Mesenchymal stem cell (in vitro differentiated cells and primary cell): ENCODE results near the gene DNHD1.

Experiments
- DNase-seq: peaks from one replicate; pipeline ENCODE4 v3.0.0-alpha.2; 2013
- H2AFZ ChIP-seq: one replicate; pipeline ENCODE4 v1.6.1; 2013; ENCODE audit warnings: low read depth, mild to moderate bottlenecking, control low read depth, inconsistent platforms, low read length, moderate library complexity
- H2AK5ac ChIP-seq: 2 replicates; pipeline ENCODE4 v1.6.1; 2013; ENCODE audit warnings: low read length, moderate library complexity, mild to moderate bottlenecking, inconsistent platforms; ENCODE audit not compliant: severe bottlenecking
- H2BK120ac ChIP-seq: one replicate; pipeline ENCODE4 v1.6.1; 2013; ENCODE audit warnings: low read depth, mild to moderate bottlenecking, inconsistent platforms, low read length, moderate library complexity
- H2BK12ac ChIP-seq, 2 experiments: one replicate each; pipeline ENCODE4 v1.6.1; 2013; ENCODE audit warnings: inconsistent platforms in 2 of 2, low read length in 2 of 2, mild to moderate bottlenecking in 2 of 2, moderate library complexity in 2 of 2, control low read depth in 1 of 2
- H2BK15ac ChIP-seq: one replicate; pipeline ENCODE4 v1.6.1; 2013; ENCODE audit warnings: mild to moderate bottlenecking, low read depth, inconsistent platforms; ENCODE audit not compliant: poor library complexity, severe bottlenecking
- H2BK5ac ChIP-seq: 2 replicates; pipeline ENCODE4 v1.6.1; 2013; ENCODE audit warnings: low read depth, mild to moderate bottlenecking, low read length, control low read depth, inconsistent platforms; ENCODE audit not compliant: poor library complexity, severe bottlenecking
- H3K14ac ChIP-seq, 2 experiments: one replicate each; pipeline ENCODE4 v1.6.1; 2013; ENCODE audit warnings: inconsistent platforms in 2 of 2, low read length in 2 of 2, control low read depth in 1 of 2, mild to moderate bottlenecking in 1 of 2, moderate library complexity in 1 of 2
- H3K18ac ChIP-seq, 2 experiments: one replicate each; pipeline ENCODE4 v1.6.1; 2013; ENCODE audit warnings: inconsistent platforms in 2 of 2, low read length in 2 of 2, control low read depth in 1 of 2, low read depth in 1 of 2, mild to moderate bottlenecking in 1 of 2
- H3K23ac ChIP-seq, 2 experiments: one replicate each; pipeline ENCODE4 v1.6.1; 2013; ENCODE audit warnings: inconsistent platforms in 2 of 2, low read length in 2 of 2, mild to moderate bottlenecking in 2 of 2, moderate library complexity in 2 of 2, control low read depth in 1 of 2
- H3K27ac ChIP-seq: 2 replicates; pipeline ENCODE4 v1.5.1; 2013; ENCODE audit warnings: mild to moderate bottlenecking, moderate library complexity, low read length, control low read depth, inconsistent platforms; ENCODE audit not compliant: poor library complexity, severe bottlenecking
- H3K27me3 ChIP-seq, 2 experiments: 2 replicates each; pipeline versions ENCODE4 v1.6.1 to v1.7.0; 2013; ENCODE audit warnings: low read length in 2 of 2, mild to moderate bottlenecking in 2 of 2, moderate library complexity in 2 of 2, control low read depth in 1 of 2, inconsistent platforms in 1 of 2; ENCODE audit not compliant: control insufficient read depth in 1 of 2, insufficient read depth in 1 of 2
- H3K36me3 ChIP-seq, 2 experiments: 2 replicates each; pipeline versions ENCODE4 v1.6.1 to v1.7.0; 2013; ENCODE audit warnings: low read length in 2 of 2, control low read depth in 1 of 2, inconsistent platforms in 1 of 2, low read depth in 1 of 2, mild to moderate bottlenecking in 1 of 2; ENCODE audit not compliant: insufficient read depth in 2 of 2, control insufficient read depth in 1 of 2
- H3K4ac ChIP-seq, 2 experiments: one replicate each; pipeline ENCODE4 v1.6.1; 2013; ENCODE audit warnings: inconsistent platforms in 2 of 2, low read length in 2 of 2, mild to moderate bottlenecking in 2 of 2, moderate library complexity in 2 of 2, control low read depth in 1 of 2, low read depth in 1 of 2
- H3K4me1 ChIP-seq: 2 replicates; pipeline ENCODE4 v1.6.1; 2013; ENCODE audit warnings: low read depth, low read length, control low read depth; ENCODE audit not compliant: control insufficient read depth, insufficient read depth
- H3K4me2 ChIP-seq: 2 replicates; pipeline ENCODE4 v1.6.1; 2013; ENCODE audit warnings: low read length, mild to moderate bottlenecking, inconsistent platforms; ENCODE audit not compliant: poor library complexity, severe bottlenecking
- H3K4me3 ChIP-seq, 2 experiments: 2 replicates each; pipeline versions ENCODE4 v1.5.1 to v1.7.0; 2013; ENCODE audit warnings: low read length in 2 of 2, mild to moderate bottlenecking in 2 of 2, control low read depth in 1 of 2, low read depth in 1 of 2; ENCODE audit not compliant: insufficient read depth in 1 of 2
- H3K79me1 ChIP-seq: replicated peaks from 2 replicates; pipeline ENCODE4 v1.6.1; 2013; ENCODE audit warnings: mild to moderate bottlenecking, control low read depth, low read length, inconsistent platforms; ENCODE audit not compliant: poor library complexity, severe bottlenecking
- H3K9ac ChIP-seq: 2 replicates; pipeline ENCODE4 v1.7.0; 2013; ENCODE audit warnings: mild to moderate bottlenecking, low read length, moderate library complexity
- H3K9me3 ChIP-seq: 2 replicates; pipeline ENCODE4 v1.7.0; 2013; ENCODE audit warnings: mild to moderate bottlenecking, low read length; ENCODE audit not compliant: control insufficient read depth
- H4K8ac ChIP-seq: one replicate; pipeline ENCODE4 v1.6.1; 2013; ENCODE audit warnings: inconsistent platforms, mild to moderate bottlenecking, low read length, moderate library complexity
- H4K91ac ChIP-seq: one replicate; pipeline ENCODE4 v1.6.1; 2013; ENCODE audit warnings: mild to moderate bottlenecking, low read length, inconsistent platforms
- WGBS: methylation state at CpG from one replicate; pipeline ENCODE4 v1.1.7; 2013; ENCODE audit warnings: mixed read lengths; 5-methylcytosine and 5-hydroxymethylcytosine counted together

DNHD1 gene

GRCh38 chr11:6571434-6572008 lies 74.4 kb downstream of the DNHD1 start:
- H4K8ac ChIP-seq, result no peak overlapping the region
- no peak overlapping the region for H3K9ac ChIP-seq
- no peak overlapping the region for H2AK5ac ChIP-seq
- no peaks in the 10 kb centered on the region for H3K9me3 ChIP-seq
- H3K18ac ChIP-seq, result no peak overlapping the region
- no peak overlapping the region for H3K27ac ChIP-seq
- peaks cover 5% of the 10 kb centered on the region for H3K4me1 ChIP-seq
- no peak overlapping the region for H3K4ac ChIP-seq
- H3K4me3 ChIP-seq, result no peak overlapping the region
- peak overlapping the region in 1 of 2 experiments; percentile 5 for H3K14ac ChIP-seq
- H2AFZ ChIP-seq, result no peak overlapping the region
- H3K27me3 ChIP-seq, result no peaks in the 10 kb centered on the region
- DNase-seq, result no peak
- no peak overlapping the region for H2BK120ac ChIP-seq
- no peak overlapping the region for H2BK5ac ChIP-seq
- 91% methylated on average over 22 of the region's 22 CpGs for WGBS
- H3K79me1 ChIP-seq, result peaks cover 4% of the 10 kb centered on the region
- no peak overlapping the region for H2BK15ac ChIP-seq
- no peak overlapping the region for H3K23ac ChIP-seq
- peak overlapping the region; percentile 62 for H4K91ac ChIP-seq
- peaks cover 8 to 29% of the 10 kb centered on the region in 2 experiments for H3K36me3 ChIP-seq
- H2BK12ac ChIP-seq, result no peak overlapping the region
- no peak overlapping the region for H3K4me2 ChIP-seq

GRCh38 chr11:6572215-6572614 lies 75.1 kb downstream of the DNHD1 start:
- no peak overlapping the region for H2AK5ac ChIP-seq
- no peak overlapping the region for H2BK12ac ChIP-seq
- H2BK5ac ChIP-seq, result no peak overlapping the region
- H2AFZ ChIP-seq, result no peak overlapping the region
- H4K91ac ChIP-seq, result no peak overlapping the region
- H3K79me1 ChIP-seq, result peaks cover 4% of the 10 kb centered on the region
- H3K14ac ChIP-seq, result no peak overlapping the region
- H3K9ac ChIP-seq, result no peak overlapping the region
- peaks cover 4 to 22% of the 10 kb centered on the region in 2 experiments for H3K36me3 ChIP-seq
- H2BK15ac ChIP-seq, result no peak overlapping the region
- WGBS, result 100% methylated on average over 1 of the region's 2 CpGs
- no peak overlapping the region for H2BK120ac ChIP-seq
- H3K4me3 ChIP-seq, result no peak overlapping the region
- H3K27ac ChIP-seq, result no peak overlapping the region
- no peak overlapping the region for H3K4me2 ChIP-seq
- H3K27me3 ChIP-seq, result no peaks in the 10 kb centered on the region
- no peak overlapping the region for H3K18ac ChIP-seq
- no peak overlapping the region for H3K4ac ChIP-seq
- H4K8ac ChIP-seq, result no peak overlapping the region
- no peak overlapping the region for H3K23ac ChIP-seq
- H3K9me3 ChIP-seq, result no peaks in the 10 kb centered on the region
- DNase-seq, result peak; percentile 13
- peaks cover 10% of the 10 kb centered on the region for H3K4me1 ChIP-seq

GRCh38 chr11:6574816-6575715 lies 78.0 kb downstream of the DNHD1 start:
- Histone ChIP-seq H3K14ac (no peak overlapping the region), H3K4ac (no peak overlapping the region), H2BK120ac (no peak overlapping the region), H3K27me3 (no peaks in the 10 kb centered on the region), H4K8ac (no peak overlapping the region), H3K4me2 (no peak overlapping the region), H3K79me1 (peaks cover 8% of the 10 kb centered on the region), H3K4me1 (peaks cover 6% of the 10 kb centered on the region), H2AFZ (no peak overlapping the region), H3K9ac (no peak overlapping the region), H4K91ac (no peak overlapping the region), H3K27ac (no peak overlapping the region), H3K4me3 (no peak overlapping the region), H3K23ac (no peak overlapping the region), H2BK15ac (no peak overlapping the region), H3K9me3 (no peaks in the 10 kb centered on the region), H2BK12ac (no peak overlapping the region), H3K36me3 (peaks cover 2 to 23% of the 10 kb centered on the region in 2 experiments), H2AK5ac (no peak overlapping the region), H2BK5ac (no peak overlapping the region), H3K18ac (no peak overlapping the region)
- DNase-seq, result no peak
- WGBS, result over 99% methylated on average over 6 of the region's 6 CpGs
